Left kidney (tissue), 2 donors: ENCODE results near the gene RNPEPL1. TPM values are rescaled to one million over a fixed set of nuclear protein-coding genes. Genes with fewer than 3 reads are reported as not detected.

ENCODE experiments used
- DNase-seq: peaks from one replicate; pipeline ENCODE4 v3.0.0-alpha.2; 2013
- polyA plus RNA-seq: library from polyadenylated mRNA; unstranded; fragments of 120-200 nt; gene quantifications from one replicate; pipeline ENCODE4 v1.2.1, GENCODE V29; 2013; ENCODE audit not compliant: insufficient read length

Gene RNPEPL1
- polyA plus RNA-seq, 1 donor, result 22.3 TPM

DNA sequence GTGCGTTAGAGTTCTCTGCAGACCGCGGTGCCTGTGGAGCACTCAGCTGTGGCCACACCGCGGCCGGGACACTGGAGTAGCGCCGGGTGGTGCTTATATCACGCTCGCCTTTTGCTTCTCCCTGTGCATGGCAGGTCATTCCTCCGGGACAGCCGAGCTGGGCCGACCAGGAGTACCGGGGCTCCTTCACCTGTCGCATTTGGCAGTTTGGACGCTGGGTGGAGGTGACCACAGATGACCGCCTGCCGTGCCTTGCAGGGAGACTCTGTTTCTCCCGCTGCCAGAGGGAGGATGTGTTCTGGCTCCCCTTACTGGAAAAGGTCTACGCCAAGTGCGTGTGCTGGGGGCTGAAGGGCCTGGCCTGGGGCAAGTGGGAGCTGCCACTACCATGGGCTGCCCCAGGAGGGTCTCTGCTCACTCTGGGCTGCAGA, 22.4 kb downstream of the RNPEPL1 start:
- DNase-seq, result no peak

DNA sequence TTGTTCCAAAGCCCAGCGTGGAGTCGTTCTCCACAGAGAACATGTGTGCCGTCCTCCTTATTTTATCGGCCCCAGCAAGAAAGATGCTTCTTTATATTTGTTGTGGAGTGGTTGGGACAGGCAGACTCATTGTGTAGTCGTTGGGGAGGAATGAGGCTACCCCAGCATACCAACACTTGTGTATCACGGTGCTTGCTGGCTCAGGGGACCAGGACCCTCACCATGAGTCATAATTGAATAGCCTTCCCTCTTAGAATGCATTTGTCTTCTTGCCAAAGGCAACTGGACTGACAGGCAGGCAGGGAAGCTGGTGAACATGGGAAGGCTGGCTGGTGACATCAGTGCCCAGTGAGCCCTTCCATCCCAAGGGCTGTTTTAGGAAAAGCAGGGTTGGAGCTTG, 22.9 kb downstream of the RNPEPL1 start:
- no peak for DNase-seq

DNA sequence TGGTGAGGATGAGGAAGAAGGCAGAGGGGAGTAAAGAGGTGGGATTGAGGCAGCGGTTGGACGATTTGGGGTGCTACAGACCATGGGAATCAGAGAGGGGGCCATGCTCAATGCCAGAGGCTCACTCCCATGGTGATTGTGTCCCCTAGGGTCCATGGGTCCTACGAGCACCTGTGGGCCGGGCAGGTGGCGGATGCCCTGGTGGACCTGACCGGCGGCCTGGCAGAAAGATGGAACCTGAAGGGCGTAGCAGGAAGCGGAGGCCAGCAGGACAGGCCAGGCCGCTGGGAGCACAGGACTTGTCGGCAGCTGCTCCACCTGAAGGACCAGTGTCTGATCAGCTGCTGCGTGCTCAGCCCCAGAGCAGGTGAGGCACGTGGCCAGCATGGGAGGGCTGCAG, 23.5 kb downstream of the RNPEPL1 start:
- DNase-seq, result no peak

DNA sequence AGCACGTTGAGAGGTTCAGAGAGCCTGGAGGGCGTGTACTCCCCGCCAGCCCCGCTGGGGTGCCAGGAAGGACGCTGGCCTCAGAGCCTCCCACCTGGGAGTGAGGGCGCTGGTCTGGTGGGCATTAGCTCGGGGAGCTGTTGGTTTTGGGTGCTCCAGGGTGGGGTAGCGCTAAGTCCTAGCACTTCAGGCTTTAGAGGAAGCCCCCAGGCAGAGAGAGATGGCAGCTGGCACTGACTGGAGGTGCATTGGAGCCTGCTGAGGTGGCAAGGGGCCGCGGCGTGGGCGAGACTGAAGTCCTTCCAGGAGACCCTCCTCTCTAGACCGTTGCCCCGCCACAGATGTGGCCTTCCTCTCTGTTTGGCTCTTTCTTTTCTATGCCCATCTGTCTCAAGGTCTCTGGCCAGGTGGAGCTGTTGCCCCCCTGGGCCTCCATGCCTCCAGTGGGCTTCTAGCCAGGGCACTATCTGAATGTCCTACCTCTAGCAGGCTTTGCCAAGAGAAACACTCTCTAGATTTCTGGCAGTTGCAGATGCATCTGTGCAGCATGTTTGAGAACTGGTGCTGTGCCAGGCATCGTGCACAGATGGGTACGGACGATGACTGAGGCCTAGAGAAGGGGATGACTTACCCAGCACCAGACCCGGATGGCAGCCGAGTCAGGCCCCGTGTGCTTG, 24.9 kb downstream of the RNPEPL1 start:
- DNase-seq, result no peak

DNA sequence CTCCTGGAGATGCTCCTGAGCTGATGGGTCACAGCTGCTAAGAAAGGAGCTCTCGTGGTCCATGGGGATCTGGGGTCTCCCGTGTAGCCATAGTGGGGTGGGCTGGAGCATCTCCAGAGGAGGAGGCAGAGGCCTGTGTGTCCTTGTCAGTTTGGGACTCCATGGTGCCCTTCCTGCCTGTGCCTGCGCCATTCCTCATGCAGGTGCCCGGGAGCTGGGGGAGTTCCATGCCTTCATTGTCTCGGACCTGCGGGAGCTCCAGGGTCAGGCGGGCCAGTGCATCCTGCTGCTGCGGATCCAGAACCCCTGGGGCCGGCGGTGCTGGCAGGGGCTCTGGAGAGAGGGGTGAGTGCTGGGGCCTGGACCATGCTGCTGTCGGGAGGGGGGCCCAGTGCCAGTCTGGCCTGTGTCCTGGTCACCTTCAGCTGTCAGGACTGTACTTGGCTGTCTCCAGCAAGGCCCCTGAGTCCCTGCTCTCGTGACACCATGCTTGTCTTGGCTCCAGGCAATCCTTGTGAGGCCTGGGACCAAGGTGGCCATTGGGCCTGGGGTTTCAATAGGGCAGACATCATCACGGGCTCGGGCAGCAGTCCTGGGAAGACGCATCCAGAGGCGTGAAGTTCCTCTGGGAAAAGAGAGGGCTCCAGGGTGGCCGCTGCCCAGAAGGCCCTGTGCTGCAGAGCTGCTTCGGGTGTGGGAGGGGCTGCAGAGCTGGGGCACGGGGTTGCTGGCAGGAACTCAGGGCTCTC, 25.6 kb downstream of the RNPEPL1 start:
- DNase-seq, result no peak

DNA sequence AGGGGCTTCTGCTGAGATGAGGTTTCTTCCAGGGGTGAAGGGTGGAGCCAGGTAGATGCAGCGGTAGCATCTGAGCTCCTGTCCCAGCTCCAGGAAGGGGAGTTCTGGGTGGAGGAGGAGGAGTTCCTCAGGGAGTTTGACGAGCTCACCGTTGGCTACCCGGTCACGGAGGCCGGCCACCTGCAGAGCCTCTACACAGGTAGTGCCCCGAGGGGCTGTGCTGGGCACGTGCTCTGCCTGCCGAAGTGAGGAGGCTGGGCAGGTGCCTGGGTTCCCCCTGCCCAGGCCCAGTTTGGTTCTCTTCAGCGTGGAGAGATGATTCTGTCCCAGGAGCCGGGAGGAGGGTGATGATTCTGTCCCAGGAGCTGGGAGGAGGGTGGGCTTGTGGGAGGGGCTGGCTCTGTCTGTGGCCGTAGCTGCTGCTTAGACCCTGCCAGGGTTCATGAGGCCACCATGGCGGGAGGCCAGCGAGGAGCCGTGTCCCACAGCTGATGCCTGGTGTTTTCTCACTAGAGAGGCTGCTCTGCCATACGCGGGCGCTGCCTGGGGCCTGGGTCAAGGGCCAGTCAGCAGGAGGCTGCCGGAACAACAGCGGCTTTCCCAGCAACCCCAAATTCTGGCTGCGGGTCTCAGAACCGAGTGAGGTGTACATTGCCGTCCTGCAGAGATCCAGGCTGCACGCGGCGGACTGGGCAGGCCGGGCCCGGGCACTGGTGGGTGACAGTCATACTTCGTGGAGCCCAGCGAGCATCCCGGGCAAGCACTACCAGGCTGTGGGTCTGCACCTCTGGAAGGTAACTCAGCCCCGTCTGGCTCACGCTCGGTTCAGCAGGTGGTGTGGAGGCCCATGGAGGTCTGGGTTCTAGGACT, 26.5 kb downstream of the RNPEPL1 start:
- DNase-seq, result no peak

DNA sequence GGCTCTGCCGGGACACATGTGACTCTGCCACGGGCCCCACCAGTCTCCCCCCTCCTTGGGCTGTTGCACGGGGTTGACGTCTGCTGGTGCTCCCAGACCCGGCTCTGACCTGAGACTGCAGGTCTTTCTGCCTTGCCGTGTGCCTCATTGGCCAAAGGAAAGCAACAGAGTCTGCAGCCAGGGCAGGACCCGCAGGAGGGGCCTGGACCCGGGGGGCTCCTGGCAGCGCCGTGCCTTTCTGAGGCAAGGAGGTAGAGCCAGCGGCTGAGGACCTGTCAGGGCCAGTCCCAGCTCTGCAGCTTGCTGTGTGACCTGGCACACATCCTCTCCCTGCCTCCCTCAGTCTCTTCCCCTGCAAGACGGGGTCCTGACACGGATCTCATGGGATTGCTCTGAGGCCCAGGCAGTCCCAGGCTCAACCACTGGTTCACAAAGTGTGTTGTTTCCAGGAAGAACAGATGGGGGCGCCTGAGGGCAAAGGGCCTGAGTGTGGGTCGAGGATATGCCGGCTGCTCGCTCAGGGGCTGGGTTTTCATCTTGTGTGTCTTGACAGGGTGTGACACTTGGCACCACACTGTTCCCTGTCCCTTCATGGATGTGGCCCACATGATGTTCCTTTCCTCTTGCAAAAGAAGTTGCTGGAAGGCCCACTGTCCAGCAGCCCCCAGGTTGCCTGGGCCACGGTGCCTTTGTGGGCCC, 27.2 kb downstream of the RNPEPL1 start:
- DNase-seq, result no peak

DNA sequence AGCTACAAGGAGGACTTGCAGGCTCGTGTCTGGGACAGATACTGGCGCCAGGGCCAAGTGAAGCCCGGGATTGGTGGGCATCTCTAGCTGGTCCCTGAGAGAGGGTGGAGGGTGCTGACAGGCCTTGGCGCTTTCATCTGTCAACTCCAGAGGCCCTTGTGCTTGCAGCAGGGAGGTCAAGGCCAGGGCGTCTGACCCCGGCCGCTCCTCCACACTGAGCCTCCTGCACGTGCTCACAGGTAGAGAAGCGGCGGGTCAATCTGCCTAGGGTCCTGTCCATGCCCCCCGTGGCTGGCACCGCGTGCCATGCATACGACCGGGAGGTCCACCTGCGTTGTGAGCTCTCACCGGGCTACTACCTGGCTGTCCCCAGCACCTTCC, 27.8 kb downstream of the RNPEPL1 start:
- DNase-seq, result no peak

DNA sequence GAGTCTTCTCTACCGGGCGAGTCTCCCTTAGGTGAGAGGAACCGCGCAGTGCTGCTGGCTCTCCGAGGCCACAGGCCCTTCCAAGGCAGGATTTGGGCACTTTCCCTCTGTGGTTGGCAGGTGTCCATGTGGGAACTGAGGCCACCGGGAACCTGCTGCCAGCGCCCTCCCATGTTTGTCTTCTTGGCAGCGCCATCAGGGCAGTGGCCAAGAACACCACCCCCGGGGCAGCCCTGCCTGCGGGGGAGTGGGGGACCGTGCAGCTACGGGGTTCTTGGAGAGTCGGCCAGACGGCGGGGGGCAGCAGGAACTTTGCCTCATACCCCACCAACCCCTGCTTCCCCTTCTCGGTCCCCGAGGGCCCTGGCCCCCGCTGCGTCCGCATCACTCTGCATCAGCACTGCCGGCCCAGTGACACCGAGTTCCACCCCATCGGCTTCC, 28.2 kb downstream of the RNPEPL1 start:
- no peak for DNase-seq

DNA sequence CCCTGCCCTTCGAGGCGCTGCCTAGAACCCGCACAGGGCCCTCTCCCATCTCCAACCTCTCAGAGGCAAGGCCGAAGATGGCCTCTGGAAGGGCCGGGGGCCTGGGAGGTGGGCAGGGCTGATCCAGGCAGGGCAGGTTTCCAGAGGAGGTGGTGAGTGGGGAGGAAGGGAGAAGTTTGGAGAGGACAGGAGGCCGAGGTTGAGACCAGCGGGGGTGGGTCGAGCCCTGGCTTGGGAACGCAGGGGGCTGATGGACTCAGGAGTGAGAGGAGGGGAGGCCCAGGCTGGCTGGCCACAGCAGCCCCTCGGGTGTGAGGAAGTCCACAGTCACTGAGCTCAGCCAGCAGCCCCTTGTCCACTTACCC, 28.8 kb downstream of the RNPEPL1 start:
- DNase-seq, result no peak

DNA sequence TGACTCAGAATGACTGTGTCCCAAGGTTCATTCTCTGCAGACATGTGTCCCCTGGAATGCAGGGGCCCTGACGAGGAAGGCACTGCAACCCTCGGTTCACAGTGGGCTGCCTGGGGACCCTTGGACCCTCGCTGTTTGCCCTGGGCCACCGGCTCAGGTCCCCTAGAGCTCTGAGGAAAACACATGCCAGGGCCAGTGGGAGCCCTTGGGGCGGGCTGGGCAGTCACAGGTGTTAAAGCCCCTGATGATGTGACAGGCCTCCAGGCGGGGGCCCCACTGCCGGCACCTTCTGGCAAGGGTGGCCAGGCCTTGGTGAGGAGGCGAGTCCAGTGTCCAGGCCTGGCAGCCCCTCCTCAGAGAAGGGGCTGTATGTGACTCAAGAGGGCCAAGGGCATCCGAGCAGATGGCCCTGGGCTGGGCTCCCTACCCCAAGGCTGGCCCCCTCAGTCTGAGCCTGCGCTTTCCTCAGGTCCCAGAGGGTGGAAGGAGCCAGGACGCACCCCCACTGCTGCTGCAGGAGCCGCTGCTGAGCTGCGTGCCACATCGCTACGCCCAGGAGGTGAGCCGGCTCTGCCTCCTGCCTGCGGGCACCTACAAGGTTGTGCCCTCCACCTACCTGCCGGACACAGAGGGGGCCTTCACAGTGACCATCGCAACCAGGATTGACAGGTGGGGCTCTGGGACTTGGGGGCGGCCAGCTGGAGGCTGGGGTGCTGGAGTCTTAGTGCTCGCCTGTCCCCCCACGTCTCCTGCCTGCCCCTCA, 29.3 kb downstream of the RNPEPL1 start:
- DNase-seq, result no peak

DNA sequence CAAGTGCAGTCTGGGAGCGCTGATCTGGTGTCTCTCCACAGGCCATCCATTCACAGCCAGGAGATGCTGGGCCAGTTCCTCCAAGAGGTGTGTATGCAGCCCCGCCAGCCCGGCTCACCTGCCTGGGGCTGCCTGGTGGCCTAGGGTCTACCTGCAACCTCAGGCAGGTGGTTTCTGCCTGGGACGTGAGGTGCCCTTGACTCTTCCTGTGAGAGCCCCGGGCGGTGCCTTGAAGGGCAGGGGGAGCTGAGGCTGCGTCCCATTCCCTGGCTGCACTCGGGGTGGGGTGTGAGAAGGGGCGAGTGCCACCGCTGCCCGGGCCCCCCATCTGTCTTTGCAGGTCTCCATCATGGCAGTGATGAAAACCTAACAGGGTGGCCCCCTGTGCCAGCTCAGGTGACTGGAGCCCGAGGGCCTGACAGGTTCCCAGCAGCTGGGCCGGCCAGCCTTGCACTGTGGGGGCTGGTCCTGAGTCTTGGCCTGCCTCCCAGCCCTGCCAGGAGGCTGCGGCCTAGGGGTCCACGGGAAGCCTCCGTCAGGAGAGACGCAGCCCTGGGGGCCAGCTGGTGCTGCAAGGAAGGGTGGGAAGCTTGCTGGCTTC, 30.1 kb downstream of the RNPEPL1 start:
- no peak for DNase-seq

DNA sequence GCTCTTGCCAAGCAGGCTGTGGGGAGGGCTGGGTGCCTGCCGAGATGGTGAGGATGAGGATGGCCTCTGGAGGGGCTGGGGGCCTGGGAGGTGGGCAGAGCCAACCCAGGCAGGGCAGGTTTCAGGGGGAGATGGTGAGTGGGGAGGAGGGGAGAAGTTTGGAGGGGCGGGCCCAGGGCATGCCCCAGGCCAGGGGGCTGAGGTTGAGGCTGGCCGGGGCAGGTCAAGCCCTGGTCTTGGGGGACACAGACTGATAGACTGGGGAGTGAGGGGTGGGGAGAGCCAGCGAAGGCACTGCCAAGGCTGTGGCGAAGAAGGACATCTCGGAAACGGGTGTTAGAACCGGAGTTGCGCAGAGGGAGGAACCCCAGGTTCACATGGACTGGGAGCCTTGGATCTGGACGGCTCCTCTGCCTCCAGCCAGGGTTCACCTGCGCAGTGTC, 30.9 kb downstream of the RNPEPL1 start:
- DNase-seq, result no peak

DNA sequence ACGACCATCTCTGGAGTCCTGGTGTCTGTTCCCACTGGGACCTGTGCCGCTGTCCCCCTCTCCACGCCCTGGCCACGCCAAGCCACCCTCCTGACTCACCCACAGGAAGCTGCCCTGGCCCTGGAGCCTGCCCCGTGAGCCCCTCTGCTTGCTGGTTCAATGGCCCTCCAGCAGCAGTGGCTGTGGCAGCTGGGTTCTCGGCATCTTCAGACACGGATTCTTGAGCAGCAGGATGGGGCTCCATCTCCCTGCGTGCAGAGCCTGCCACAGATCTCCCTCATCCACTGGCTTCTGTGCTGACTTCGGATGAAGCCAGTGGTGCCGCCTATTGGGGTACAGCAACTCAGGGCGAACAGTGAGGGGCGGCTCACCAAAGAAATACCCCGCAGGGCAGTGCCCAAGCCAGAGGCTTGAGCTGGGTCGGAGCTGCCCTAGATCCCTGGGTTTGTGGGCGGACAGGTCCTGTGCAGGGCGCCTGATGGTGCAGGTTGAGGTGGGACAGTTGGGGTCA, 32.2 kb downstream of the RNPEPL1 start:
- no peak for DNase-seq

DNA sequence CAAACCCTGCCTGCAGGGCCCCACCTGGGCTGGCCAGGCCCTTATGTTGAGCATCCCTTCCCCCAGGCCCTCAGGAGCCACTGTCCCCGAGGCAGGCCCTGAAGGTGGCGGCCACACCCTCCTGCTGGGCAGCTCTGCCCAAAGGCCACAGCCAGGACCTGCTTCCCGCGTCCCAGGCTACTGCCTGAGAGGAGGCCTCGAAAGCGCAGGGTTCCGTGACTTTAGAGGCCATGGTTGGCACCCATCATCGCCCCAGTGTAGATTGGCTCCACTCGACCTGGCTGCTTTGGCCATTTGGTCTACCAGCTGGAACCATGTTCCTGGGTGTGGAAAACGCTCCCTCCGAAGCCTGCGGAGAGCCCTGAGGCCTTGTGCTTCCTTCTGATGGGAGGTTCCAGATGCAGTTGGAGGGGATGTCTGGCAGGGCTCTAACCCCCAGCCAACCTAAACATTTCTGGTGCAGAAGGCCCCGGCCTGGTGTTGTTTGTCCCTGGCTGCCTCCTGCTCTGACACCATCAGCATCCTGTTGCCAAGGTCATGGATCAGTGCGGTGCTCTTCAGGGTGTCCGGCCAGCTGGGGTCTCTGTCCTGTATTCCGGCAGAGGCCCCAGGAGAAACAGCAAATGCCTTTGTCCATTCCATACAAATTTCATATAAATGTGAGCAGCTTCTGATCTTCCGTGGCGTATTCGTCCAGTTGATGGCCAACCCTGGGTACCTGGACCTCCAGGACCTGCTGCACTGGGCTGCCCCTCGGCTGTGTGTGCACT, 33.0 kb downstream of the RNPEPL1 start:
- DNase-seq, result no peak

DNA sequence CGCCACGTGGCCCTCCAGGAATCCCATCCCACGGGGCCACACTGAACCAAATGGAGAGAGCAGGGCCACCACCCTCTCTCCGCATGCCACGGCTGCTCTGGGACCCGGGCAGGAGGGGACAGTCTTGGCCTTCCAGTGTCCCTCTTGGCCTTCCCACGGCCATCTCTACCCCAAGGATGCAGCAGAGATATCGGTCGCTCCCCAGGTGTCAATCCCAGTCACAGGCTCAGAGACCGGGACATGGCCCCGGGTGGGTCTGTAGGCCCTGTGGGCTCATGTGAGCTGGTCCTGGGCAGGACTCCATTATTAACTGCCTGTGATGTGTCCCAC, 33.5 kb downstream of the RNPEPL1 start:
- no peak for DNase-seq

DNA sequence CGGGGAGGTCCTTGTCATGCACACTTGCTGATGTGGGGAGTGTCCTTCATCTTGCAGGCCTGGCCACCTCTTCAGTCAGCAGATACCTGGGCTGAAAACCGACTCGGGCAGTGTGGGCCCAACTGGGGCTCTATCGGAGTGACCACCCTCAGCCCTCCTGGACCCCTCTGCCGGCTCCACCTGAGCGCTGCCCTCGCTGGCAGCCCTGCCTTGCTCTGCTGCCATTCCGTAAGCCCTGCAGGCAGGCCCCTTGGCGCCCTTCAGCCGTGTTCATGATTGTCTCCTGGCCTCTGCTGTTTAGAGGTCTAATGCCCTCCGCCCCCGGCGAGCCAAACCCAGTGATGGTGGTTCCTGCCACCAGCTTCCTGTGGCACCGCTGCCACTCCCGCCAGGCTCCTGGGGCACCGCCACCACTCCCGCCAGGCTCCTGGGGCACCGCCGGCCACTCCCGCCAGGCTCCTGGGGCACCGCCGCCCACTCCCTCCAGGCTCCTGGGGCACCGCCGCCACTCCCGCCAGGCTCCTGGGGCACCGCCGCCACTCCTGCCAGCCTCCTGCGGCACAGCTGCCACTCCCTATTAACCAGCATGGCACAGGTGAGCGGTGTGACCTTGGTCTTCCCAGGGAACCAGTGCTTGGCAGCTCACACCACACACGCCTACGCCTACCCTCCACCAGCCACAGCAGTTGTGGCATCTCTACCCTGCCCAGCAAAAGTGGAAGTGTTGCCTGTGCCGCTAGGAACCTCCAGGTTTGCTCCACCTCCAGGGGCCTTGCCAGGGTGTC, 34.2 kb downstream of the RNPEPL1 start:
- no peak for DNase-seq

DNA sequence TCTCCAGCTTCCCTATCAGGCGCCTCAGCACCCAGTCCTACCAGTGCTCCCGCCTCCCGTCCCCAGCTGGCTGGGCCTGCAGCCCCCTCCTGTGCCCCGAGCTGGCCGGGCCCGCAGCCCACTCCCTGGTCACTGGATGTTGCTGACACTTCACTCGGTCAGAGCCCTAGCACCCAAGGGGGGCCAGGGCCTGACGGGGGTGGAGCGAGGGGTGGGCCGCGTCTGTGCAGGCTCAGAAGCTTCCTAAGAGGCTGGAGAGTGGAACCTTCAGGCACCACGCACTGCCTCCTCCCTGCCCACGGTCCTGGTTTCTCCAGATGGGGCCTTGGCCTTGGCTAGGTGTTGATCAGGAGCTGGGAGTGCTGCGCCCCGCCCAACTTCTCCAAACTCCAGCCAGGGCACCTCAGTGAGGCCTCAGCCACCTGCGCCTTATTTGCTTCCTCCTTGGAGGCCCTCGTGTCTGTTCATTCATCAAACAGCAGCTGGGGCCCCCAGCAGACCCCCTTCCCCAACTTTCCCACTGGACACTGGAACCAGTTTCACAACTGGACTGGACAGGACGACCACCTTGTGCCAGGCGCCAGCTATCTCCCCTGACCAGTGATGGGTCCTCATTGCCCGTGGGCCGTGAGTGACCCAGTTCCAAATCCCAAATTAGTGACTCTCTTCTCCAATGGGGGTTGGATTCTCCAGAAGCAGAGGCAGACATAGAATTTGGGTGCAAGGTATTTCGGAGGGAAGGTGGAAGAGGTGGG, 35.0 kb downstream of the RNPEPL1 start:
- DNase-seq, result no peak

DNA sequence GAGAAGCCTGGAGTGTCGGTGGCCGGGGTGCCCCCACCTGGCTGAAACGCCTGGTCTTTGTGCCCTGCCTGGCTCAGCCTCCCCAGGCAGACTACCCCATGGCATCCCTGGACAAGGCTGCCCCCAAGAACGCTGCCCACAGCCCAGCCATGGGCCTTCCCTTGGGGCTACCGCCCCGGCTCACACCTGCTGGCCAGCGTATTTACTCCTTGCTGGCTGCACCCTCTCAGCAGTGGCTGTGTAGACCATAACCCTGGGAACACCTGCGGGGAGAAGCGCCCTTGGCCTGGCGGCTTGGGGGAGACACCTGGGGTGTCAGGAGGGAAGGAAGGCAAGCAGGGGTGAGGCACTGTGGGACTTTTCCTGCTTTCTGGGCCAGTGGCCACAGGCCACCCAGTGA, 35.6 kb downstream of the RNPEPL1 start:
- DNase-seq, result no peak
